Stimulated activated CD8-positive, alpha-beta memory T cell treated with anti-CD3 and anti-CD28 coated beads, Interleukin-4, amount 100 ng/mL, for 4 hours (primary cell): ENCODE results near the gene PRR23E.

Experiments used
- DNase-seq, 2 donors: peaks; one replicate each; pipeline ENCODE4 v3.0.0-alpha.2; 2020; ENCODE audit warnings: low read depth in 2 of 2, low spot score in 1 of 2

The PRR23E gene

GRCh38 chr3:127207727-127208482 is 15.0 kb downstream of the PRR23E start:
- DNase-seq: no peak

- no peak for DNase-seq
Measured at GRCh38 chr3:127208483-127209100, 15.7 kb downstream of the PRR23E start.

- DNase-seq: no peak
Measured at GRCh38 chr3:127209155-127209839, 16.4 kb downstream of the PRR23E start.

DNA sequence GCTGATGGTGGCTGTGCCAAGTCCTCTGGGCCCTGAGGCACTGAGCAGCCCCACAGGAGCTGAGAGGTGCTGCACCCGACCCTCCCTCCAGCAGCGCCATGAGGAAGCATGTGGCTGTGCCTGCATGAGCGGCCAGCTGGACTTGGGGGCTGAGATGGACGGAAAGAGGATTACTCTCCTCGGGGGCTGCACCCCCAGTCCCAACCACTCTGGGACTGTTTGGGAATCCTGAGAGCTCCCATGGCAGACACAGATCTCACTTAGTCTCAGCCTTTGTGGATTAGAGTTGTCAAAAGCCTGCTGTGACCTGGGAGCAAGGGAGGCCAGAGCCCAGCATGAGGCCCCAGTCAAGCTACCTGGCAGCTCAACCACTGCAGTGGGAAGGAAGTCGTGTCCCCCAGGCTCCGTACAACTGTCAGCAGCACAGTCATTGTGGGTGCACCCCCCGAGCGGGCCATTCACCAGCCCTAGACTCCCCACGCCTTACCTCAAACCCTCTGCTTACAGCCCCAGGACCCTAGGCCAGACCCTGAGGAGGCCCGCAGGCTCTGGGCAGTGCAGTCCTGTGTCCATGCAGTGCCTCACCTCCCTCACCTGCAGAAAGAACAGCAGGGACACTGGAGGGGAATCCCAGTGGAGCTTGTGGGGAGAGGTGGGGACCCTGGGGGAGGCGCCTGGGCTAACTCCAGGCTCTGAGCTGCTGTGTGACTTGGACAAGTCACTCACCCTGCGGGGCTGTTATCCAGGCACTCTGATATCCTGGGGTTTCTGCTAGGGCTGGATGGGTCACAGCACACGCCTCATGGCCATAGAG is 17.1 kb downstream of the PRR23E start:
- no peak for DNase-seq

DNA sequence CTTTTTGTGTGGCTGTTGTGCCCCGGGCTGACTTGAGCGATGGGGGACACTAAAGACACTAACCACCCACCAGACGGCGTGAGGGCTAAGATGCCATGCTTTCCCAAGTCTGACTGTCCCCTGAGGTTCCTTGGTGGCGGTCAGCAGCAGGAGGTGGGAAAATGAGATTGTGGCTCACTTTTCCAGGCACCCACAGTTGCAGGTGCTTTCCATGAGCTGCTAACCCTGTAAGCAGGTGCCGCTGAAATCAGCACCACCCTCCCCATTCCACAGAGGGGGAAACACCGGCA is 17.7 kb downstream of the PRR23E start:
- no peak for DNase-seq

DNA sequence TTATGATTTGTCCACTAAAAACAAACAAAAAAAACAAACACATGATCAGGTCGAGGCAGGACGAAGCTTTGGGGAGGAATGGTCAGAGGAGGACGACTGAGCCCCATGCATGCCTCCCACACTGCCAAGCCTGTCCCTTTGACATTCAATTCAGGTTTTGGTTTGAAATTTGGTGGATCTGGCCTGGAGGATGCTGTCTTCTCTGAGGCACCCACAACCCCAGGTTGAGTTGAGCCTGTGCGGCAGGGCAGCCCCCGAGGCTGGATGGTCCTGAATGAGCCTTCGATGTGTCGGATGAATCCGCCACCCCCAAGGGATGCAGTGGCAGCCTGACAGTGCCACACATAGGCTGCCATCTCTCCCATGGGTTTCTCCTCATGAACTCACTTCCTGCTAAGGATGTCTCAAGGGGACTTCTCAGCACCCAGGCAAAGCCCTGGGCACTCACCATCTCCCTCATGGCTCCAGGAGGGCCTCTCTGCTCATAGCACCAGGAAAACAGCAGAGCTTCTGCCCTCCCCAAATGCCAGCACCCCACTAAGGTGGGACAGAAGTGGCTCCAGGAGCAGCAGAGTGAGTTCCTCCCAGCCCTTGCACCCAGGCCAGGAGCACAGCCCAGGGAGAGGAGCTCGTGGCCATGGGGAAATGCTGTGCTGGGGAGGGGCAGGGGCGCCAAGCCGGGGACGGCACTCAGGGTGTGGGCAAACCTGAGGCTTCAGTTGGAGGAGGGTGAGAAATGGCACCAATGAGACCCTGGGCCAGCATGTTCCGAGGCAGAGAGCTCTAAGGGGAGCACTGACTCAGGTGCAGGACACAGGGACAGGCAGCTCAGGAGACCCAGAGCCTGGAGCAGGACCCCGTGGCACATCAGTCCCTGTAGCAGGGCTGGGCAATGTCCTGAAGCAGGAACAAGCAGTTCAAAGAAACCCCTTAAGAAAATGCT is 18.5 kb downstream of the PRR23E start:
- DNase-seq: no peak

GRCh38 chr3:127212231-127212630 is 19.3 kb downstream of the PRR23E start:
- DNase-seq: no peak

DNA sequence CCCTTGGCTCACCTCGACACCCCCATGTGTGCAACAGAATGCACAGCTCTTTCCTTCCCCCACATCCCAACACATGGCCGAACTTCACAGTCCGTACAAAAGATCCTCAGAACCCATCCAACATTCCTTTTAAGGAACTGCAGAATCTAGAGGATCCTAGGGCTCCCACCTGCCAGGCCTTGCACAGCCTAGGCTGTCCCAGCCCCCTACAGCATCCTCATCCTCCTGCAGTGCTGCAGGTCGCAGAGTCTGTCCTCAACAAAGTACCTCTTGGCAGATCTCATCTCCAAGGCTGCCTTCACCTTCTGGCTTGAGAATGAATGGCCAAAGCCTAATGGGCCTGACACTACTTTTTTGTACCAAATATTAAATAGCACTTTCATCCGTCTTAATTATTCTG is 19.8 kb downstream of the PRR23E start:
- no peak for DNase-seq

- no peak for DNase-seq
Measured at GRCh38 chr3:127213381-127213918, 20.5 kb downstream of the PRR23E start.

GRCh38 chr3:127214975-127215374 is 22.0 kb downstream of the PRR23E start:
- DNase-seq: no peak

GRCh38 chr3:127215714-127216414 is 22.9 kb downstream of the PRR23E start:
- no peak for DNase-seq

- no peak for DNase-seq
Measured at GRCh38 chr3:127216415-127217261, 23.7 kb downstream of the PRR23E start.

DNA sequence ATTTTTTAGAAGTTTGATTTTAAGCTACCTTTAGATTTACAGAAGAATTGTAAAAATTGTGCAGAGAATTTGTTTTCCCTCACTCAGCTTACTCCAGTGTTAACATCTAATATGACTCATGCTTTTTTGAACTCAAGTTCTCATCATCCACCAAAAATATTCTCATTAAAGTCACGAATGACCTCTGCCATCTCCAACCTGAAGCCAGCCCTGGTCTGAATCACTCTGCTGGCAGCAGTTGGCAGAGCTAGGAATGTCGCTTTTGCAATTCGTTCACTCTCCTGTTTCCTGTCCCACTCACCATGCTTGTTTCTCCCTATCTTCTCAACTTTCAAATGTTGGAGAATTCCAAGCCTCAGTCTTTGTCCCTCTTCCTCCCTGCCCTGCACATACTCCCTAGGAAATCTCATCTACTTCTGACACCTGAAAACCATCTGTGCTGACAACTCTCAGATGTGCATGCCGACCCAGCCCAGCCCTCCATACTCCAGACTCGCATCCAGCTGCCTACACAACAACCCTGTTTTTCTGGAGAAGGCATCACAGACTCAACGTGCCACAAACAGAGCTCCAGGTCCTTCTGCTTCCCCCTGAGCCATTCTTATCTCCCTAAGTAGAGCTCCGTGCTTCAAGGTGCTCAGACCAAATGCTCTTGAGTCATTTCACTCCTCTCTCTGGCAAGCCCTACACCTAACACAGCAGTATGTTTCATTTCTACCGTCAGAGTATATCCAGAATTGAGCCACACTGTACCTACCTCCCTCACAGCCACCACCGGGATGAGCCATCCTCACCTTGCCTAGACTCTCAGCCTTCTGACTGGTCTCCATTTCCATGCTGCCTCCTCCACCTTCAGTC is 24.9 kb downstream of the PRR23E start:
- DNase-seq: no peak

- no peak for DNase-seq
Measured at GRCh38 chr3:127218454-127218922, 25.6 kb downstream of the PRR23E start.

DNA sequence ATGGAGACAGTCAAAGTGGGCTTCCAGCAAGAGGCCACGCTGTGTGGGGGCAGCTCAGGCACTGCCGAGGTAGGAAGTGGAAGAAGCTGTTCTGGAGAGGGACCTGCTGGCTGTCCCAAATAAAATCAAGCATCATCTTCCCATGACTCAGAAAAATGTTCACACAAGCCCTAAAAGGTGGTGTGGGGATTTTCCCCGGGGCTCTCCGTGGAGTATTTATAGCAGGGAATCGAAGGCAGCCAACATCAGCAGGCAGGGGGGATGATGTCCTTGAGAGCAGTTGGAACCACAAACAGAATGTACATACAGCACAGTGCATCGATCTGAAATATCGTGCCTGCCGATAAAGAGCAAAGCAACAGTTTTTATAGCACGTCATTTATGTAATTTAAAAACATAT is 27.6 kb downstream of the PRR23E start:
- no peak for DNase-seq

- DNase-seq: no peak
Measured at GRCh38 chr3:127221037-127221436, 28.1 kb downstream of the PRR23E start.

GRCh38 chr3:127221446-127222035 is 28.6 kb downstream of the PRR23E start:
- DNase-seq: no peak
